NCI-H2227 treated with DMSO at 0.1 percent for 48 hours (cell line): ENCODE data around the gene ZNF394.

Experiments used
- DNase-seq: peaks from one replicate; lab custom pipeline; 2025; lab: John Stamatoyannopoulos, UW

The ZNF394 gene

GRCh38 chr7:99449326-99449725 is 50.8 kb downstream of the ZNF394 start:
- DNase-seq = no peak

GRCh38 chr7:99448855-99449254 is 51.2 kb downstream of the ZNF394 start:
- DNase-seq = no peak

GRCh38 chr7:99447943-99448342 is 52.1 kb downstream of the ZNF394 start:
- no peak for DNase-seq

GRCh38 chr7:99446096-99446495 is 54.0 kb downstream of the ZNF394 start:
- no peak for DNase-seq
